OCI-LY3 (cell line): ENCODE measurements around the gene EIF4G1.

Experiments used
- H2AFZ ChIP-seq: fragments of 200-600, 300-600 bp; shearing (Covaris generic); 2 replicates; pipeline ENCODE4 v1.6.0; 2014; ENCODE audit warnings: antibody characterized with exemption, low read depth, low read length
- H3K27ac ChIP-seq: fragments of 200-600, 300-600 bp; sonication (generic); 2 replicates; pipeline ENCODE4 v1.5.1; 2014; ENCODE audit warnings: mild to moderate bottlenecking, low read length, moderate library complexity, mixed read lengths
- H3K27me3 ChIP-seq: fragments of 200-600, 300-600 bp; sonication (generic); 2 replicates; pipeline ENCODE4 v1.6.1; 2014; ENCODE audit warnings: low read depth, low read length, mixed read lengths
- H3K36me3 ChIP-seq: fragments of 200-600, 300-600 bp; sonication (generic); replicated peaks from 2 replicates; pipeline ENCODE3; 2014; ENCODE audit warnings: low read depth, low read length, mixed read lengths
- H3K4me1 ChIP-seq: fragments of 300-600, 200-600 bp; sonication (generic); 2 replicates; pipeline ENCODE4 v1.6.1; 2014; ENCODE audit warnings: low read length, mixed read lengths
- H3K4me2 ChIP-seq: fragments of 200-600, 300-600 bp; sonication (generic); 2 replicates; pipeline ENCODE4 v1.6.1; 2014; ENCODE audit warnings: low read length, mixed read lengths
- H3K4me3 ChIP-seq: fragments of 300-600, 200-600 bp; sonication (generic); 2 replicates; pipeline ENCODE4 v1.5.1; 2014; ENCODE audit warnings: antibody characterized with exemption, mild to moderate bottlenecking, low read length, moderate library complexity
- H3K79me2 ChIP-seq: fragments of 300-600, 200-600 bp; shearing (Covaris generic); 2 replicates; pipeline ENCODE4 v1.6.1; 2014; ENCODE audit warnings: mild to moderate bottlenecking, low read length, mixed read lengths
- H3K9ac ChIP-seq: fragments of 300-600, 200-600 bp; shearing (Covaris generic); 2 replicates; pipeline ENCODE4 v1.6.0; 2014; ENCODE audit warnings: mild to moderate bottlenecking, low read length, moderate library complexity
- H3K9me3 ChIP-seq: fragments of 200-600, 300-600 bp; shearing (Covaris generic); 2 replicates; pipeline ENCODE4 v1.6.1; 2014; ENCODE audit warnings: low read length, mixed read lengths; ENCODE audit not compliant: insufficient read depth
- H4K20me1 ChIP-seq: fragments of 200-600, 300-600 bp; sonication (generic); 2 replicates; pipeline ENCODE4 v1.6.1; 2016; ENCODE audit warnings: low read length, mixed read lengths; ENCODE audit not compliant: insufficient read depth
- CTCF ChIP-seq: fragments of 200-600, 300-600 bp; sonication (generic); IDR thresholded peaks from 2 replicates; pipeline ENCODE4 v1.5.1; 2014; ENCODE audit warnings: antibody characterized with exemption, low read length, low read depth
- EZH2phosphoT487 ChIP-seq: fragments of 200-600 bp; shearing (Covaris generic); IDR thresholded peaks from 2 replicates; pipeline ENCODE4 v1.6.1; 2018; ENCODE audit warnings: antibody characterized with exemption, mixed run types, low read depth

The EIF4G1 gene

GRCh38 chr3:184275961-184276910 is 38.2 kb upstream of the EIF4G1 start, which contains the start of gene ECE2:
Gene ECE2, plus strand, starts transcription at chr3:184276022. Its CDS starts 132 bp downstream, at chr3:184276154.
- no peaks in the 10 kb centered on the region; the same call in 1 of the 2 replicates for H3K4me1 ChIP-seq
- H3K9me3 ChIP-seq: no peaks in the 10 kb centered on the region
- no peaks in the 10 kb centered on the region for H3K79me2 ChIP-seq
- H3K27ac ChIP-seq: no peak within 1 kb of the TSS
- TF ChIP-seq EZH2phosphoT487: no peak
- no peak within 1 kb of the TSS for H3K4me2 ChIP-seq
- H3K9ac ChIP-seq: no peak within 1 kb of the TSS
- H2AFZ ChIP-seq: no peak within 1 kb of the TSS
- H3K4me3 ChIP-seq: no peak within 1 kb of the TSS
- H3K36me3 ChIP-seq: no peaks in the 10 kb centered on the region
- no peaks in the 10 kb centered on the region for H4K20me1 ChIP-seq
- H3K27me3 ChIP-seq: no peaks in the 10 kb centered on the region

- Histone ChIP-seq H3K9me3 (no peaks in the 10 kb centered on the region), H3K27me3 (no peaks in the 10 kb centered on the region), H3K9ac (no peak overlapping the region), H3K4me3 (no peak overlapping the region), H3K79me2 (no peaks in the 10 kb centered on the region), H3K4me2 (no peak overlapping the region), H3K4me1 (no peaks in the 10 kb centered on the region; the same call in 1 of the 2 replicates), H2AFZ (no peak overlapping the region), H3K36me3 (no peaks in the 10 kb centered on the region), H3K27ac (no peak overlapping the region), H4K20me1 (no peaks in the 10 kb centered on the region)
- TF ChIP-seq EZH2phosphoT487: no peak
- no peak for TF ChIP-seq CTCF
Measured at GRCh38 chr3:184277366-184277765, 37.0 kb upstream of the EIF4G1 start.

GRCh38 chr3:184282941-184283340 is 31.5 kb upstream of the EIF4G1 start:
- Histone ChIP-seq H3K79me2 (no peaks in the 10 kb centered on the region), H3K27me3 (0 out of 2 replicates have a peak, but pooled peaks cover 4% of the 10 kb centered on the region), H3K4me2 (no peak overlapping the region), H4K20me1 (no peaks in the 10 kb centered on the region), H3K4me3 (no peak overlapping the region), H3K9ac (no peak overlapping the region), H3K36me3 (no peaks in the 10 kb centered on the region), H2AFZ (no peak overlapping the region), H3K9me3 (no peaks in the 10 kb centered on the region), H3K4me1 (peaks cover 5% of the 10 kb centered on the region), H3K27ac (no peak overlapping the region)
- TF ChIP-seq EZH2phosphoT487: no peak
- TF ChIP-seq CTCF: no peak

- Histone ChIP-seq H2AFZ (no peak overlapping the region), H3K27ac (no peak overlapping the region), H3K9me3 (no peaks in the 10 kb centered on the region), H3K4me3 (no peak overlapping the region), H3K9ac (no peak overlapping the region), H3K4me2 (no peak overlapping the region), H3K4me1 (peaks cover 5% of the 10 kb centered on the region), H3K27me3 (peaks cover 4% of the 10 kb centered on the region; the same call in 1 of the 2 replicates), H3K79me2 (no peaks in the 10 kb centered on the region), H3K36me3 (no peaks in the 10 kb centered on the region), H4K20me1 (no peaks in the 10 kb centered on the region)
- no peak for TF ChIP-seq CTCF
- TF ChIP-seq EZH2phosphoT487: no peak
Measured at GRCh38 chr3:184283681-184284080, 30.7 kb upstream of the EIF4G1 start.
